SK-N-MC (cell line): ENCODE results near the gene RGS6.

Experiments used
- EZH2 ChIP-seq: fragments of 200-600 bp; sonication (generic); IDR thresholded peaks from one replicate; pipeline ENCODE4 v1.6.1; 2017; ENCODE audit warnings: antibody characterized with exemption
- POLR2AphosphoS5 ChIP-seq: IDR thresholded peaks from 2 replicates; pipeline ENCODE4 v1.6.1; 2012; ENCODE audit warnings: mild to moderate bottlenecking, low read depth, low read length, borderline replicate concordance

DNA sequence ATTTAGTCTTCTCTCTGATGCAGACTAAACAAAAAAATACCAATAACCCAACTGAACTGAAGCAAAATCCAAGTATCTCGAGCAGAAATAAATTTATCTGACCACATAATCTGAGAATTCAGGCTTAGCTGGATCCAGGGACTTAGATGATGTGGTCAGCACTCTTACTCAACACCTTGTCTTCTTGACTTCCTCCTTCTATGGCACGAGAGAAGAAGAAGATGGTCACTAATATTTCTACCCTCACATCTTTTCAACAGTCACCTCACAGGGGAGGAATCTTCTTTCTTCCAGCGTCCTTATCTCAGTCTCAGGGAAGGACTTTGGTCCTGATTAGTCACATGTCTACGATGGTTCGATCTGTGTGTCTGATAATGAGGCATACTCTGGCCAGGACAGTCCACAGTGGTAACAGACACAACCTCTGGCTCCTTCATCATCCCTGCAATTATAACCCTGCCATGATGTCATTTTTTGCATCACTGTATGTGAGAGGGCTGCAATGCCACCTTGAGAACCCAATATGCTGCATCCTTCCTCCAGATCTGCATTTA is 15.8 kb downstream of the RGS6 start:
- TF ChIP-seq EZH2 (no peak), POLR2AphosphoS5 (no peak)
